B cell (primary cell): ENCODE data around the gene CACNA2D3. TPM values are rescaled to one million over a fixed set of nuclear protein-coding genes. Genes with fewer than 3 reads are reported as not detected.

Source experiments
- ATAC-seq: fragments of 200-7000 bp; cut with Tn5 transposase; one replicate; pipeline ENCODE4 v1.10.0; 2021; ENCODE audit warnings: low read depth, mild to moderate bottlenecking, moderate number of reproducible peaks, moderate library complexity
- CTCF ChIA-PET: fragments of 350-600 bp; sonication (Branson Sonifier 250); formaldehyde crosslinking; loops from one replicate; lab custom pipeline; 2021; ENCODE audit warnings: antibody characterized with exemption, inconsistent platforms; lab: Charles Lee
- POLR2A ChIA-PET: fragments of 350-600 bp; sonication (Branson Sonifier 250); formaldehyde crosslinking; loops from one replicate; lab custom pipeline; 2021; ENCODE audit warnings: antibody characterized with exemption; lab: Charles Lee
- DNase-seq: peaks from one replicate; pipeline ENCODE4 v3.0.0; 2013
- H2AFZ ChIP-seq: 2 replicates; pipeline ENCODE4 v1.6.1; 2012; ENCODE audit warnings: mild to moderate bottlenecking, low read depth, low read length; ENCODE audit not compliant: insufficient read depth, poor library complexity, severe bottlenecking
- H3K27ac ChIP-seq, 2 donors: 1 replicate in 1 of 2; 2 replicates in 1 of 2; pipeline ENCODE4 v1.5.1; 2012 to 2013; ENCODE audit warnings: low read length in 2 of 2, mild to moderate bottlenecking in 2 of 2, moderate library complexity in 1 of 2
- H3K27me3 ChIP-seq, 4 experiments: fragments of 200-600 bp in 1 of 4; sonication (generic) in 1 of 4; replicated peaks in 1 of 4; 1 replicate in 2 of 4; 2 replicates in 2 of 4; pipeline versions ENCODE4 v1.6.1 to v1.7.0; 2013 to 2016; ENCODE audit warnings: low read length in 3 of 4, mild to moderate bottlenecking in 2 of 4, mixed read lengths in 1 of 4, moderate library complexity in 1 of 4; ENCODE audit not compliant: insufficient read depth in 4 of 4, control insufficient read depth in 3 of 4; ENCODE audit errors: control extremely low read depth in 1 of 4
- H3K36me3 ChIP-seq, 2 experiments: replicated peaks in 1 of 2; 1 replicate in 1 of 2; 2 replicates in 1 of 2; pipeline versions ENCODE4 v1.6.1 to v1.7.1; 2013; ENCODE audit warnings: low read length in 1 of 2; ENCODE audit not compliant: insufficient read depth in 2 of 2, control insufficient read depth in 1 of 2; ENCODE audit errors: control extremely low read depth in 1 of 2, extremely low read depth in 1 of 2
- H3K4me1 ChIP-seq, 2 donors: fragments of 200-600 bp in 1 of 2; sonication (generic) in 1 of 2; 1 replicate in 1 of 2; 2 replicates in 1 of 2; pipeline versions ENCODE4 v1.5.1 to v1.6.1; 2013 to 2017; ENCODE audit warnings: low read length in 2 of 2; ENCODE audit not compliant: control insufficient read depth in 2 of 2, insufficient read depth in 2 of 2
- H3K4me2 ChIP-seq: replicated peaks from 2 replicates; pipeline ENCODE3; 2012; ENCODE audit warnings: mild to moderate bottlenecking, low read depth, low read length; ENCODE audit not compliant: poor library complexity, severe bottlenecking
- H3K4me3 ChIP-seq, 5 experiments: fragments of 200-600 bp in 1 of 5; sonication (generic) in 1 of 5; 1 replicate in 3 of 5; 2 replicates in 2 of 5; pipeline versions ENCODE4 v1.5.1 to v1.7.0; 2011 to 2016; ENCODE audit warnings: low read length in 4 of 5, mild to moderate bottlenecking in 4 of 5, low read depth in 2 of 5, control low read depth in 1 of 5, moderate library complexity in 1 of 5; ENCODE audit not compliant: insufficient read depth in 1 of 5; ENCODE audit errors: control extremely low read depth in 1 of 5, extremely low read depth in 1 of 5
- H3K79me2 ChIP-seq: fragments of 200-600 bp; sonication (generic); one replicate; pipeline ENCODE4 v1.6.0; 2016; ENCODE audit warnings: low read length; ENCODE audit not compliant: control insufficient read depth, insufficient read depth
- H3K9ac ChIP-seq: fragments of 200-600 bp; sonication (generic); 2 replicates; pipeline ENCODE4 v1.6.1; 2017; ENCODE audit warnings: mild to moderate bottlenecking, low read length, moderate library complexity
- H3K9me3 ChIP-seq, 3 donors: one replicate each; pipeline versions ENCODE4 v1.6.1 to v1.7.1; 2013; ENCODE audit warnings: low read length in 2 of 3; ENCODE audit not compliant: control insufficient read depth in 2 of 3, insufficient read depth in 1 of 3; ENCODE audit errors: control extremely low read depth in 1 of 3
- H4K20me1 ChIP-seq: 2 replicates; pipeline ENCODE4 v1.6.0; 2012; ENCODE audit warnings: mild to moderate bottlenecking, low read length; ENCODE audit not compliant: insufficient read depth, control insufficient read depth, poor library complexity, severe bottlenecking
- H3K27ac Mint-ChIP-seq: one replicate; pipeline ENCODE4 v1.8.0; 2021; ENCODE audit warnings: mixed read lengths
- H3K27me3 Mint-ChIP-seq: one replicate; pipeline ENCODE4 v1.8.0; 2021; ENCODE audit warnings: mixed read lengths
- H3K4me1 Mint-ChIP-seq: one replicate; pipeline ENCODE4 v1.8.0; 2021; ENCODE audit warnings: mixed read lengths
- H3K4me3 Mint-ChIP-seq: one replicate; pipeline ENCODE4 v1.8.0; 2021; ENCODE audit warnings: mixed read lengths
- H3K9me3 Mint-ChIP-seq: one replicate; pipeline ENCODE4 v1.8.0; 2022; ENCODE audit warnings: mixed read lengths; ENCODE audit not compliant: insufficient read depth
- EZH2 ChIP-seq: IDR thresholded peaks from 2 replicates; pipeline ENCODE4 v1.6.1; 2012; ENCODE audit warnings: borderline replicate concordance, low read depth, mild to moderate bottlenecking, moderate library complexity, low read length; ENCODE audit not compliant: insufficient read depth, poor library complexity, severe bottlenecking
- WGBS: methylation state at CpG from one replicate; pipeline ENCODE4 v1.1.5; 2013; ENCODE audit warnings: missing lambda C conversion rate; ENCODE audit not compliant: insufficient coverage; 5-methylcytosine and 5-hydroxymethylcytosine counted together
- intact Hi-C: fragments of 100-400 bp; cut with micrococcal nuclease; formaldehyde crosslinking; loops from one replicate; pipeline ENCODE4 v1.10.0; 2022
- polyA plus RNA-seq: library from polyadenylated mRNA; depleted of rRNA; stranded (reverse); fragments of >200 nt; gene quantifications from 2 replicates; pipeline ENCODE4 v1.2.3, GENCODE V29; 2012
- total RNA-seq, 2 donors: library from RNA; stranded (reverse); fragments of 120-200 nt in 1 of 2; gene quantifications; 1 replicate in 1 of 2; 2 replicates in 1 of 2; pipeline versions ENCODE4 v1.2.3 to v1.2.4, GENCODE V29; 2013 to 2022
- TF ChIP-seq, protein P1 (sequence below): fragments of 200-600 bp; IDR thresholded peaks from one replicate; pipeline ENCODE4 v1.8.0; 2022; ENCODE audit warnings: antibody characterized with exemption, mild to moderate bottlenecking

Gene CACNA2D3
- total and polyA plus RNA-seq, 2 donors (not counting 1 experiment from before 2014, with no cell fraction given) = not detected

DNA sequence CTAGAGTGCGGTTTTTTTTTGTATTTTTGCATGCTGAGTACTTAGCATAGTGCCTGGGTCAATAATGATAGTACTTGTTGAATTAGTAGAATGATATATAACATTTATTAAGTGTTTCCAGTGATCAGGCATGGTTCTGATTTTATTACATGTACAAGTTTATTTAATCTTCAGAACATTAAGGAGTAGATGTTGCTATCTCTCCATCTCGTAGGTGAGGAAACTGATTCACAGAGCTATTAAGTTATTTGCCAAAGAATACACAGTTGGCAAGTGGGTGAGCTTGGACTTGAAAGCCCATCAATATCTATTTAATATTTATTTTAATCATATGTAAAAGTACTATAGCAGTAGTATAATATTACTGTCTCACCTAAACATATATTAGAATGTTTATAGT, 219.5 kb downstream of the CACNA2D3 start:
- H3K27me3 ChIP-seq = no peaks in the 10 kb centered on the region
- H3K27ac ChIP-seq = no peak overlapping the region
- DNase-seq = no peak
- no CpG with 5 or more reads among the region's 2 CpGs for WGBS
- Mint-ChIP-seq H3K4me1 (peaks cover 2% of the 10 kb centered on the region), H3K4me3 (no peak overlapping the region), H3K27me3 (peaks cover 4% of the 10 kb centered on the region), H3K9me3 (no peaks in the 10 kb centered on the region), H3K27ac (no peak overlapping the region)
- no peaks in the 10 kb centered on the region for H3K9me3 ChIP-seq
- intact Hi-C loops = no loop called here
- no peak overlapping the region for H3K4me3 ChIP-seq
- POLR2A ChIA-PET = no interaction called here
- no peak for TF ChIP-seq EZH2
- H3K79me2 ChIP-seq = no peaks in the 10 kb centered on the region
- no peaks in the 10 kb centered on the region for H3K36me3 ChIP-seq
- ATAC-seq = no peak
- H4K20me1 ChIP-seq = no peaks in the 10 kb centered on the region
- no peaks in the 10 kb centered on the region for H3K4me1 ChIP-seq
- CTCF ChIA-PET = no interaction called here
- no peak overlapping the region for H3K4me2 ChIP-seq
- no peak overlapping the region for H2AFZ ChIP-seq
- H3K9ac ChIP-seq = no peak overlapping the region

DNA sequence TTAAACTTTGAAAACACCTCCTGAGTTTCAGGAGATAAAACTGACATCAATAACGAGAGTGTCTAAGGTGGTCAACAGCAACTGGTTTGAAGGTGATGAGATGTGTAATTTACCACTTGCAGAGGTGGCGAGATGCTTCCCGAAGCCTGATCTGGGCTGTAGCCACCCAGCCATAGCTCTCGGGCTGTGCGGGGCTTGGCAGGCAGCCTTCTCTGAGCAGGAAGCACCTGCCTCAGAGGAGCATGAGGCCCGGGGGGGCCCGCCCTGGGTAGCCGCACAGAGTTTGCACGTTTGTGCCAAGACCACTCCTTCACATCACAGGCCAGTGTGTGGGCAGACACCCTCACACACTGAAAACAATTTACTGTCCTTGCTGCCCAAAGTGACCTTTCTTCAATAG, 220.3 kb downstream of the CACNA2D3 start:
- no peaks in the 10 kb centered on the region for H4K20me1 ChIP-seq
- H3K36me3 ChIP-seq = no peaks in the 10 kb centered on the region
- no peak overlapping the region for H3K4me2 ChIP-seq
- no peak overlapping the region for H3K27ac Mint-ChIP-seq
- H3K4me1 Mint-ChIP-seq = peaks cover 2% of the 10 kb centered on the region
- ChIA-PET POLR2A (no interaction called here), CTCF (no interaction called here)
- no peaks in the 10 kb centered on the region for H3K79me2 ChIP-seq
- no peaks in the 10 kb centered on the region for H3K27me3 ChIP-seq
- ATAC-seq (no peak), DNase-seq (no peak)
- no peaks in the 10 kb centered on the region for H3K9me3 ChIP-seq
- no peak overlapping the region for H3K4me3 Mint-ChIP-seq
- no peaks in the 10 kb centered on the region for H3K4me1 ChIP-seq
- H2AFZ ChIP-seq = no peak overlapping the region
- peaks cover 4% of the 10 kb centered on the region for H3K27me3 Mint-ChIP-seq
- H3K4me3 ChIP-seq = no peak overlapping the region
- no peaks in the 10 kb centered on the region for H3K9me3 Mint-ChIP-seq
- no peak overlapping the region for H3K27ac ChIP-seq
- H3K9ac ChIP-seq = no peak overlapping the region
- WGBS = 1% methylated on average over 9 of the region's 9 CpGs
- intact Hi-C loops = no loop called here
- TF ChIP-seq, protein P1, sequence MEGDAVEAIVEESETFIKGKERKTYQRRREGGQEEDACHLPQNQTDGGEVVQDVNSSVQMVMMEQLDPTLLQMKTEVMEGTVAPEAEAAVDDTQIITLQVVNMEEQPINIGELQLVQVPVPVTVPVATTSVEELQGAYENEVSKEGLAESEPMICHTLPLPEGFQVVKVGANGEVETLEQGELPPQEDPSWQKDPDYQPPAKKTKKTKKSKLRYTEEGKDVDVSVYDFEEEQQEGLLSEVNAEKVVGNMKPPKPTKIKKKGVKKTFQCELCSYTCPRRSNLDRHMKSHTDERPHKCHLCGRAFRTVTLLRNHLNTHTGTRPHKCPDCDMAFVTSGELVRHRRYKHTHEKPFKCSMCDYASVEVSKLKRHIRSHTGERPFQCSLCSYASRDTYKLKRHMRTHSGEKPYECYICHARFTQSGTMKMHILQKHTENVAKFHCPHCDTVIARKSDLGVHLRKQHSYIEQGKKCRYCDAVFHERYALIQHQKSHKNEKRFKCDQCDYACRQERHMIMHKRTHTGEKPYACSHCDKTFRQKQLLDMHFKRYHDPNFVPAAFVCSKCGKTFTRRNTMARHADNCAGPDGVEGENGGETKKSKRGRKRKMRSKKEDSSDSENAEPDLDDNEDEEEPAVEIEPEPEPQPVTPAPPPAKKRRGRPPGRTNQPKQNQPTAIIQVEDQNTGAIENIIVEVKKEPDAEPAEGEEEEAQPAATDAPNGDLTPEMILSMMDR = no peak
- TF ChIP-seq EZH2 = no peak
